Measurements from ENCODE around the gene TCOF1.

DNA sequence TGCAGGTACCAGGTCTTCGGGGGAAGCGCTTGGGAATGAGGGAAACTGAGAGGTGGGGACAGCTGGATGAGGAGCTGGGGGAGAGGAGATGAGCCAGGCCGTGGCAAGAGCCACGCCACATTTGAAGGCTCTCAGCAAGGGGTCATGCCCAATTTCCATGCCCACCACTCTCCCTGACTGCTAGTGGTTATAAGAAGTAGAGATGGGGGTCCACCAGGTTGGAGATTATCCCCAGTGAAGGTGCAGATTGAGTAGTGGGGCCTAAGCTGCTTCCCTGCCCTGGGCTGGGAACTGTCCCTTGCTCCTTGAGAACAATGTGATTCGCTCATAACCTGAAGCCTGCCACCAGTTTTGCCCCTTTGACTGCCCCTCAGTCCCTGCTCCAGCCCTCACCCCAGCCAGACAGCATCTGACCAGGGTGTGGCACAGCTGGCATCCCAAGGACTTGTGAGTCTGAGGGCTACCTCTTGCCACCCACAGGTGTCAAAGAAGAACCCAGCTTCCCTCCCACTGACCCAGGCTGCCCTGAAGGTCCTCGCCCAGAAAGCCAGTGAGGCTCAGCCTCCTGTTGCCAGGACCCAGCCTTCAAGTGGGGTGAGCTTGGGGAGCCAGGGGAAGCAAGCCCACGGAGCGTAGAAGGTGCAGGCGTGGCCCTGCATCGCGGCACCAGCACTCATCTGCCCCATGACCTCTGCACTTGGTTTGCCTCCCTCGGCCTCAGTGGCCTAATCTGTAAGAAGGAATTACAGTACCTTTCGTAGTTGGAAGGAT lies 33.8 kb downstream of the TCOF1 start:
- TF ChIP-seq, protein P1, sequence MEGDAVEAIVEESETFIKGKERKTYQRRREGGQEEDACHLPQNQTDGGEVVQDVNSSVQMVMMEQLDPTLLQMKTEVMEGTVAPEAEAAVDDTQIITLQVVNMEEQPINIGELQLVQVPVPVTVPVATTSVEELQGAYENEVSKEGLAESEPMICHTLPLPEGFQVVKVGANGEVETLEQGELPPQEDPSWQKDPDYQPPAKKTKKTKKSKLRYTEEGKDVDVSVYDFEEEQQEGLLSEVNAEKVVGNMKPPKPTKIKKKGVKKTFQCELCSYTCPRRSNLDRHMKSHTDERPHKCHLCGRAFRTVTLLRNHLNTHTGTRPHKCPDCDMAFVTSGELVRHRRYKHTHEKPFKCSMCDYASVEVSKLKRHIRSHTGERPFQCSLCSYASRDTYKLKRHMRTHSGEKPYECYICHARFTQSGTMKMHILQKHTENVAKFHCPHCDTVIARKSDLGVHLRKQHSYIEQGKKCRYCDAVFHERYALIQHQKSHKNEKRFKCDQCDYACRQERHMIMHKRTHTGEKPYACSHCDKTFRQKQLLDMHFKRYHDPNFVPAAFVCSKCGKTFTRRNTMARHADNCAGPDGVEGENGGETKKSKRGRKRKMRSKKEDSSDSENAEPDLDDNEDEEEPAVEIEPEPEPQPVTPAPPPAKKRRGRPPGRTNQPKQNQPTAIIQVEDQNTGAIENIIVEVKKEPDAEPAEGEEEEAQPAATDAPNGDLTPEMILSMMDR (IDR thresholded peaks at IDR 0.05; ENCODE audit: insufficient read depth, low read length): no peak
- TF ChIP-seq GABPA (IDR thresholded peaks at IDR 0.05; ENCODE audit: low read depth) (no peak), POLR2AphosphoS5 (IDR thresholded peaks at IDR 0.05; ENCODE audit: low read depth) (no peak), SPI1 (IDR thresholded peaks at IDR 0.05; ENCODE audit: borderline replicate concordance, low read depth) (no peak)
